T1000 (cell line): ENCODE results near the gene OTOG.

Source experiments
- DNase-seq: peaks from one replicate; lab custom pipeline; 2025; ENCODE audit warnings: mixed read lengths; lab: John Stamatoyannopoulos, UW

OTOG gene

GRCh38 chr11:17519061-17519885 lies 27.8 kb upstream of the OTOG start:
- no peak for DNase-seq

DNA sequence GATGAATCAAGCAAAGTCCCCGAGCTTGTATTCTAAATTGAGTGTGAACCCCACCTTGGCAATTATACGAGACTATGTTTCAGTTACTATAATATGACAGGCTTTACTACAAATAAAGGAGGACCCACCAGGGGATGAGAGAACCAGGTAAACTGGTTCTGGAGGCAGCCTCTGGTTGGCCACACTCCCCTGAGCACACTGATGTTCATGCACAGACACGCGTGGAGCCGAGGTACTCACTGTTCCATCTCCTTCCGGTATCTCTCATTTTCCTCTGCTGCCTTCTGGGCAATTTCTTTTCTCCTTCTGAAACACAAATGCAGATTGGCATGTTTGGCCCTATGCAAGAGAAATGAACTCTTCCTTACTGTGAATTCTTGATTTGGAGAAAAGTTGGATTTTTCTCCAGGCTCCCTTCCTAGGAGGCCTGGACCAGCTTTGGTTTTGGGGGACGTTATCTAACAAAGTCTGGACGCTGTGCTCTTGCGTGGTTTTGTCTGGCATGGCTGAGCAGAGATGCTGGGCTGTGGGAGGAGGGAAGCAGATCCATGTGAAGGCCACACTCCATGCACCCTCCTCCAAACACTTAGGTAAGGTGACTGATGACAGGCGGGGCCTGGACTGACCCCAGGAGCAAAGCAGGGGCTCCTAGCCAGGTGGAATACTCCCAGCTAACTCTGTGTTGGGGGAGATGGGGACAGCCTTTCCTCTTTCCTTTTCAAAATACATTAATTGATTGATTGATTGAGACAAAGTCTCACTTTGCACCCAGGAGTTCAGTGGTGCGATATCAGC lies 25.8 kb upstream of the OTOG start:
- no peak for DNase-seq

DNA sequence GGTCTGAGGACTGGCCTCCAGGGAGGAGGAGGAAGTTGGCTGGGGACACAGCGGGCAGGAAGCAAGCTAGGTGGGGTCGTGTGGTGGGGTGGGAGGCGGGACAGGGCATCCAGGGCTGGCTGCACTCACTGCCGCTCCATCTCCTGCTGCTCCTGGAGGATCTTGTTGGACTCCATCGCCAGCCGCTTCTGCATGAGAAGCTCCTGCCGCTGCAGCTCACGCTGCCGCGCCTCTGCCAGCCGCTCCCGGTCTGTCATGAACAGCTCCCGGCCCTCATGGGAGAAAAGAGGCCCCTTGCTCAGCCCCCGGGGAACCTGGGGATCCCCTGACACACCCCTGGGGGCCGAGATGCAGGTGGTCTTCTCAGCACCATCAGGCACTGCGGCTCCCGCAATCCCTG lies 24.4 kb upstream of the OTOG start:
- no peak for DNase-seq

DNA sequence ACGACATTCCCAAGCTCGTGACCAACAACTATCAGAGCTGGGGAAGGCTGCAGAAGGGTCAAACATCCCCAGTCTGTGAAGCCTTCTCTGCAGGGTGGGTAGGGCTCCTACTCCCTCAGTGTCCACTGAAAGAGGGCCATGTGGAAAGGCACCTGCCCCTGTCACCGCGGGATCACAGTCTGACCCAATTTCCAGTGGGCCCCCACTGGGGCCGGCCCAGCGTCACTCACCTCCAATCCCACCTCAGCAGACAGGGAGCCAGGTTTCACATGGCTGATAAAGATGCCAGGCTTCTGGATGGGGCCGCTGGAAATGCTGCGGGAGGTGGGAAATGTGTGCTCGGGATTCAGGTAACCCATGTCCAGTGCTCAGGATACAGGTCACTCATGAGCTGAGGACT lies 22.8 kb upstream of the OTOG start:
- DNase-seq = no peak

DNA sequence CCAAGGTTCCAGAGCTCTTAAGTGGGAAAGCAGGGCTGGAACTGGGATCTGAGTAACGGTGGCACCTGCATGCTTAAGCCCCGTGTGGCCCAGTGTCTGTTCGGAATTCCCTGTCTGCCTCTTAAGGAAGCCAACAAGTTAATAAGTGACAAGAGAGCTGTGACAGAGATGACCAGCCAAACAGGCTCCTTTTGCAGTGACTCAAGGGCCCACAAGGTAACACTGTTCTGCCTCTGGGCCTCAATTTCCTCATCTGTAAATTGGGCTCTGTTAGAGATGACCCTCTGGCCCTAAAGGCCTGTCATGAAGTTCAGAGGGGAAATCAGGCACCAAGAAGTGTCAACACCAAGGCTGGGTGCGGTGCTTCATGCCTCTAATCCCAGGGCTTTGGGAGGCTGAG lies 21.5 kb upstream of the OTOG start:
- no peak for DNase-seq

- no peak for DNase-seq
These were observed 20.7 kb upstream of the OTOG start for GRCh38 chr11:17526326-17526725.

DNA sequence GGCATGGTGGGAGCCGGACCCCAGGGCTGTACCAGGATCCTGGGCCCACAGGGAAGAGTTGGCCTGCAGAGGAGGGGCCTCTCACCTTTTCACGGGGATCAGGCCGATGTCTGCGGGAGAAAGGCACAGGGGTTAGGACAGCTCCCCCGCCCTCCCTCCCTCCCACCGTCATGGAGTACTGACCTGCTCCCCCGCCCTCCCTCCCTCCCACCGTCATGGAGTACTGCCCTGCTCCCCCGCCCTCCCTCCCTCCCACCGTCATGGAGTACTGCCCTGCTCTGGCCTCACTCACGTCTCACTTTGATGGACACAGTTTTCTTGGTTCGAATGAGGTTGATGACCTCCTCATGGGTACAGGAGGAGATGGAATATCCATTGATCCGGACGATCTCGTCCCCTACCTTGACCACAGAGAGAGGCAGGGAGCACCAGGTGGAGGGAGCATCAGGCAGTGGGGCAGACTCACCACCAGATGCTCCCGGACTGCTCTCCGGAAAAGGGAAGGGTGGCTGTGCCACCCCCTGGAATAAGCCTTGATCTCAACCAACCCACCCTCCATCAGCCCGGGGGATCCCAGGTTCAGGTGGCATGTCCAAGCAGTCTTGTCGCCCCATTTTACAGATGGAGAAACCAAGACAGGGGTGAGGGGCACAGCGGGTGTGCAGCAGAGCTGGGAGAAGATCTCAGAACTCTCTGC lies 20.0 kb upstream of the OTOG start:
- no peak for DNase-seq

DNA sequence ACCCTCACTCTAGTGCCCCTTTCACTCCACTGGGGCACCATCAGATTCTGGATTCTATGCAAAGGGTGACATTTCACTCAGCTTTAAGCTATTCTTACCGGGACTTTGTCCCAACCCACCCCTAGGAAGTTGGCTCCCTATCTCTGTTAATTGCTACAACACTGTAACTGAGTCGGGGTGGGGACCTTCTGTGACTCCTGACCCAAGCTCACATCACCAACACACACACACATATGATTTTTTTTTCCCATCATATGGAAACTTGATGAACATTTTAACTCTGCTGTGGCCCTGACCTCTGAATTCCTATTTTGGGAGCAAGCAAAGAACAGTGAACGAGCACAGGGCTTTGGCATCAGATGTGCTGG lies 19.4 kb upstream of the OTOG start:
- no peak for DNase-seq

- DNase-seq = no peak
These were observed 18.8 kb upstream of the OTOG start for GRCh38 chr11:17528181-17528691.

- no peak for DNase-seq
These were observed 17.9 kb upstream of the OTOG start for GRCh38 chr11:17528906-17529843.

DNA sequence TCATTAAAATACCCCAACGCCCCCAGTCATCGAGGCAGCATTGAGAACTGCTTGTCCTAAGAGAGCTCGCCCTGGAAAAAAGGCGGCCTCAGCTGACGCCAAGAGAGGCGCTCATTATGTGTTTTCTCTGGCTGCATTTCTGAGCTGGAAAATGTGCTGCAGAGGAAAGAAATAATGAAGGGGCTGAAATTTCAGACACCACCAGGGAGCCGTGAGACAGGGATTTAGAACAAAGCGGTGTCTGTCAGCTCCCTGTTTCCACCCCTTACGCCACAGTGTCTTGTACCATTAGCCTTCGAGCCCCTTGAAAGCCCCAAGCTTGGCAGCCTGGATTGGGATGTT lies 17.2 kb upstream of the OTOG start:
- DNase-seq = no peak

- DNase-seq = no peak
These were observed 15.9 kb upstream of the OTOG start for GRCh38 chr11:17531071-17531600.

DNA sequence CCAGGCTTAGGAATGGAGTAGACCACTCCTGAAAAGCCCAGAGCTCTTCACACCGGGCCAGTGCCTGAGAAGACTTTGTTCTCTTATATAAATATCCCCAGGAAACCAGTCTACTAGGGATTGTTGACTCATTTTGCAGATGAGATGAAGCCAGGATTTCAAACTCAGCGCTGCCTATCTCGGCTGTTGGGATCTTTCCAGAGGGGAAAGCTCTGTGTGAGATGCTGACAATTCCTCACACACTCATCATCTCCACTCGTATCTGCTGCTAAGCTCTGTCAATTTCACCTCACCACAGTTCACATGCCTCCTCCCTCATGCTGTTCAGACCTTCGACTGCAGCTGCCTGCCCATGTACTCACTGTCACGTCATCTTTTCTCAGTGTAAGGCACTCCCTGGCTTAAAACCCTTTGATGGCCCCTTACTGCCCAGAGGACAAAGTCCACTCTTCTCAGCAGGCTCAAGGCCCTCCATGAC lies 15.4 kb upstream of the OTOG start:
- DNase-seq = no peak

- no peak for DNase-seq
These were observed 14.3 kb upstream of the OTOG start for GRCh38 chr11:17532784-17533183.

DNA sequence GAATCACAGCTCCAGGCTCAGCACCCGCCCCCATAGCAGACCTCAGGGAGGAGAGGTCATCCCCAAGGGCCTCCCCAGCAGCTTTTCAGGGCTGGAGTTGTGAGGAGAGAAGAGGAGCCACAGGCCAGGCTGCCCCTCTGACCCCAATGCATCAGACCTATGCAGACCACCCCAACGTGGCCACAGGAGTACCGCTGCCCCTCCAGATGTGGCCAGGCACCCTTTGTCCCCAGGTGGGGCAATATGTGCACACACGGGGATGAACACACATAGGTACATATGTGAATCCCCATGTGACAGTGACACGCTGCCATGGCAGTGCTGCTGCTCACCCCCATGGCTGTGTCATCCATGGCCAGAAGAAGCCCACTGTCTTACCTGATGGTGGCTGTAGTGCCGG lies 13.7 kb upstream of the OTOG start:
- DNase-seq = no peak

DNA sequence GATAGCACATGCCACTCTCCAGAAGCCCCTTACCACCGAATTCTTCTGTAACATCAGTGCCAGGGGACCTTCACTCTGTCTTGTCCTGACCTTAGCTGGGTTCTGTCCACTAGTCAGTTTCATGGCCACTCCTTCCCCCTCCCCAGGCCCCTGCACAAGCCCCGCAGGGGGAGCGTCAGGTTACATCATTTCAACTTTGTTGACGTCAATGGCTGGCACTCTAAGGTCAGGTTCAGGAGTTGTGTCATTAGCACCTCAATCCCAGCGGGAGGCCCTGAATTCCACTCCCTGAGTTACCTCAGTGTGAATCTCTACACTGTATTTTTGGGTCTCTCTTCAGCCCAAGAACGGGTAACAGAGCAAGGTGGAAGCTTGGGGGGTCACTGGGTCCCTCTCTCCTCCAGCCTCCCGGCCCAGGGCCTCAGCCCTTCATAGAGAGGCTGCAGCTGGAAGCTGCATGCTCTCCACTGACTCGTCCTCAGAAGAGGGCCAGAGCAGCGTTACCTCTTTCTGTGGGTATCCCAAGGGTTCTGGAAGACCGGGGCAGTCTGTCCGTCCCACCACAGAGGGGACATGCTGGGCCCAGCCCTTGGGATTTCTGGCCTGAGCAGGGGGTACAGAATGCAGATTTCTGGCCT lies 13.2 kb upstream of the OTOG start:
- no peak for DNase-seq

- DNase-seq = no peak
These were observed 11.6 kb upstream of the OTOG start for GRCh38 chr11:17535488-17535887.

- DNase-seq = no peak
These were observed 9.8 kb upstream of the OTOG start for GRCh38 chr11:17537261-17537660.

DNA sequence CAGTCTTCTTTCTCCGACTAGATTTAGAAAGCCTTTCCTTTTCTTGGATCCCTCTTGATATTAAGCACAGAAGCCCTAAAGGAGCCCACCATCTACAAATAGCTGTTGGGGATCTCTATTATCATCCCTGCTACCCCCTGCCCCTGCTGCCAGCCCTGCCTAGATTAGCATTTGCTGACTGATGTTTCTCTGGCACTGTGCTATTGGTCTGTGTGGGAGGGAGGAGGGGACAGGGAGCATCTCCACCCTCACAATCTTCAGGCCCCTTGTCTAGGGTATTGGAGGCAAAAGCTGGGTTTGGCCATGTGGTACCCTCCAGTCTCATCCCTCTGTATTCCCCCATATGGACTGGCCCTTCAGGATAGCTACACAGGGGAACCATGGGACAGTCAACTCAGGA lies 9.0 kb upstream of the OTOG start:
- no peak for DNase-seq

DNA sequence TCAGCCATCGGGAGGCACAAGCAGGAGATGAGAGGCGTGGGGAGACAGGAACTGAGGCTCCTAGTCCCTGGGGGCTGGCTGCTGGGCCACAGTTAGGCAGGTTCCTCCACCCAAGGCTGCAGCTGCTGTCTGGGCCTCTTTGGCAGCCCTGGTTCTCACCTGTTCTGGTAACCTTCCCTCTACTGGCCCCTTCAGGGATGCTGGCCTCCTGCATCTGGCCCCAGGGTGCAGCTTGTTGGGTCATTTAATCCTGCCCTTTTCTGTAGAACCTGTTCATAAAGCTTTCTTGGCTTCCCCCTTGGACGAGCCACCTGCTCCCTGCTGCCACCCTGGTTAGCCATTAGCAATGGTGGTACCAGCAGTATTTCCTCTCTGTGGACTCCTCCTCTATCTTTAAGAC lies 8.3 kb upstream of the OTOG start:
- no peak for DNase-seq

DNA sequence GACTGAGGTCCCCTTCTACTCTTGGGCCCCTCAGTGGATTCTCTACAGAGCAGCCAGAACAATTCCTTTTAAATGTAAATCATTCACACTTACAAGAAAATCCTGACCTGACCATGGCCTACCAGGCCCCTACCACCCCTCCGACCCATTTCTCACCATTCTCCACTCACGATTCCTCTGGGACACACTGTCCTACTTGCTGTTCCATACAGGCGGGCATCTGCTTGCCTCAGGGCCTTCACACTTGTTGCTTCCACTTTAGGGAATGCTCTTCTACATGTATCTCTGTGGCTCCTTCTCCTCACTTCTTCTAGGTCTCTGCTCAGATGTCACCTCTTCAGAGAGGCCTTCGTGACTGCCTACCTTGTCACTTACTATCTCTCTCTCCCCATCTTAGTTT lies 6.3 kb upstream of the OTOG start:
- no peak for DNase-seq
